Measurements from ENCODE around the gene EML6. TPM values are rescaled to one million over a fixed set of nuclear protein-coding genes. Genes with fewer than 3 reads are reported as not detected.
A peak's percentile ranks its signal among the peaks of the same experiment; 100 is the strongest.

EML6 gene
- total and polyA plus RNA-seq, 2 experiments from 2014 or later, result 2.7 to 6.2 TPM

DNA sequence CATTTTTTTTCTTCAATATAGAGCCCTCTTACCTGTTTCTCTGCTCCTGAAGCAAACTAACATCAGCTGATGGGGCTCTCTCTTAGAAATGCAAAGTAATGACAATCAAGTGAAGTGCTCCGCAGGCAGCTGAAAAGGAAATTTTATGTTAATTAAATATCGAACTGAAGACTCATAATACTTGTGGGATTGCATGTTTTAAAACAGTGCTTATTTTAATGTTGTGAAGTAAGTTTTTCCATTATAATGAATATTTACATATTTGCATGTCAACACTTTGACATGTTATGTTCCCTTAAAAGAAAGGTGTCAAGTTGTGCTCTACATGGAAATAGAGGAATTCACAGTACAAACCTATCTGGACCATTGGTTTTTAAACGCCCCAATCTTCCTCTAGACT, 97.1 kb downstream of the EML6 start:
- Histone ChIP-seq H2AFZ (no peak overlapping the region), H3K9me2 (ENCODE audit: insufficient read depth) (no peaks in the 10 kb centered on the region), H3K4me3 (no peak overlapping the region), H3K27ac (ENCODE audit: low read depth) (no peak overlapping the region), H3K36me3 (ENCODE audit: insufficient read depth) (no peaks in the 10 kb centered on the region), H3K4me2 (peak overlapping the region; percentile 13; the same call in 1 of the 2 replicates), H3K4me1 (ENCODE audit: insufficient read depth) (peaks cover 10% of the 10 kb centered on the region), H3F3A (replicated peaks; ENCODE audit: low read depth) (no peaks in the 10 kb centered on the region), H4K20me1 (replicated peaks; ENCODE audit: insufficient read depth) (no peaks in the 10 kb centered on the region), H3K27me3 (ENCODE audit: insufficient read depth) (no peaks in the 10 kb centered on the region), H3K79me2 (replicated peaks; ENCODE audit: insufficient read depth) (no peaks in the 10 kb centered on the region)
- Mint-ChIP-seq H3K27ac (no peak overlapping the region), H3K36me3 (ENCODE audit: low read depth) (no peaks in the 10 kb centered on the region), H3K4me1 (peaks cover 17% of the 10 kb centered on the region; the same call in 2 of the 3 replicates), H3K9me3 (no peaks in the 10 kb centered on the region), H3K27me3 (ENCODE audit: insufficient read depth, low read depth, poor library complexity) (peaks cover 4% of the 10 kb centered on the region), H3K4me3 (no peak overlapping the region; the same call in 2 of the 3 replicates)
- DNase-seq (ENCODE audit: low spot score) (no peak), ATAC-seq (no peak)
- TF ChIP-seq CREB1 (CRISPR knock-in tag; IDR thresholded peaks at IDR 0.05; ENCODE audit: low read depth), result no peak
- TF ChIP-seq JUNB (IDR thresholded peaks at IDR 0.05; ENCODE audit: unreplicated experiment), result no peak
- TF ChIP-seq, protein P1, sequence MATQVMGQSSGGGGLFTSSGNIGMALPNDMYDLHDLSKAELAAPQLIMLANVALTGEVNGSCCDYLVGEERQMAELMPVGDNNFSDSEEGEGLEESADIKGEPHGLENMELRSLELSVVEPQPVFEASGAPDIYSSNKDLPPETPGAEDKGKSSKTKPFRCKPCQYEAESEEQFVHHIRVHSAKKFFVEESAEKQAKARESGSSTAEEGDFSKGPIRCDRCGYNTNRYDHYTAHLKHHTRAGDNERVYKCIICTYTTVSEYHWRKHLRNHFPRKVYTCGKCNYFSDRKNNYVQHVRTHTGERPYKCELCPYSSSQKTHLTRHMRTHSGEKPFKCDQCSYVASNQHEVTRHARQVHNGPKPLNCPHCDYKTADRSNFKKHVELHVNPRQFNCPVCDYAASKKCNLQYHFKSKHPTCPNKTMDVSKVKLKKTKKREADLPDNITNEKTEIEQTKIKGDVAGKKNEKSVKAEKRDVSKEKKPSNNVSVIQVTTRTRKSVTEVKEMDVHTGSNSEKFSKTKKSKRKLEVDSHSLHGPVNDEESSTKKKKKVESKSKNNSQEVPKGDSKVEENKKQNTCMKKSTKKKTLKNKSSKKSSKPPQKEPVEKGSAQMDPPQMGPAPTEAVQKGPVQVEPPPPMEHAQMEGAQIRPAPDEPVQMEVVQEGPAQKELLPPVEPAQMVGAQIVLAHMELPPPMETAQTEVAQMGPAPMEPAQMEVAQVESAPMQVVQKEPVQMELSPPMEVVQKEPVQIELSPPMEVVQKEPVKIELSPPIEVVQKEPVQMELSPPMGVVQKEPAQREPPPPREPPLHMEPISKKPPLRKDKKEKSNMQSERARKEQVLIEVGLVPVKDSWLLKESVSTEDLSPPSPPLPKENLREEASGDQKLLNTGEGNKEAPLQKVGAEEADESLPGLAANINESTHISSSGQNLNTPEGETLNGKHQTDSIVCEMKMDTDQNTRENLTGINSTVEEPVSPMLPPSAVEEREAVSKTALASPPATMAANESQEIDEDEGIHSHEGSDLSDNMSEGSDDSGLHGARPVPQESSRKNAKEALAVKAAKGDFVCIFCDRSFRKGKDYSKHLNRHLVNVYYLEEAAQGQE (IDR thresholded peaks at IDR 0.05; ENCODE audit: unreplicated experiment), result no peak
- TF ChIP-seq, protein P2, sequence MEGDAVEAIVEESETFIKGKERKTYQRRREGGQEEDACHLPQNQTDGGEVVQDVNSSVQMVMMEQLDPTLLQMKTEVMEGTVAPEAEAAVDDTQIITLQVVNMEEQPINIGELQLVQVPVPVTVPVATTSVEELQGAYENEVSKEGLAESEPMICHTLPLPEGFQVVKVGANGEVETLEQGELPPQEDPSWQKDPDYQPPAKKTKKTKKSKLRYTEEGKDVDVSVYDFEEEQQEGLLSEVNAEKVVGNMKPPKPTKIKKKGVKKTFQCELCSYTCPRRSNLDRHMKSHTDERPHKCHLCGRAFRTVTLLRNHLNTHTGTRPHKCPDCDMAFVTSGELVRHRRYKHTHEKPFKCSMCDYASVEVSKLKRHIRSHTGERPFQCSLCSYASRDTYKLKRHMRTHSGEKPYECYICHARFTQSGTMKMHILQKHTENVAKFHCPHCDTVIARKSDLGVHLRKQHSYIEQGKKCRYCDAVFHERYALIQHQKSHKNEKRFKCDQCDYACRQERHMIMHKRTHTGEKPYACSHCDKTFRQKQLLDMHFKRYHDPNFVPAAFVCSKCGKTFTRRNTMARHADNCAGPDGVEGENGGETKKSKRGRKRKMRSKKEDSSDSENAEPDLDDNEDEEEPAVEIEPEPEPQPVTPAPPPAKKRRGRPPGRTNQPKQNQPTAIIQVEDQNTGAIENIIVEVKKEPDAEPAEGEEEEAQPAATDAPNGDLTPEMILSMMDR (conservative IDR thresholded peaks at IDR 0.05; ENCODE audit: low read depth in 2 of 2), result no peak
- TF ChIP-seq EZH2 (IDR thresholded peaks at IDR 0.05; ENCODE audit: low read depth, unreplicated experiment), result no peak
- TF ChIP-seq, protein P3, sequence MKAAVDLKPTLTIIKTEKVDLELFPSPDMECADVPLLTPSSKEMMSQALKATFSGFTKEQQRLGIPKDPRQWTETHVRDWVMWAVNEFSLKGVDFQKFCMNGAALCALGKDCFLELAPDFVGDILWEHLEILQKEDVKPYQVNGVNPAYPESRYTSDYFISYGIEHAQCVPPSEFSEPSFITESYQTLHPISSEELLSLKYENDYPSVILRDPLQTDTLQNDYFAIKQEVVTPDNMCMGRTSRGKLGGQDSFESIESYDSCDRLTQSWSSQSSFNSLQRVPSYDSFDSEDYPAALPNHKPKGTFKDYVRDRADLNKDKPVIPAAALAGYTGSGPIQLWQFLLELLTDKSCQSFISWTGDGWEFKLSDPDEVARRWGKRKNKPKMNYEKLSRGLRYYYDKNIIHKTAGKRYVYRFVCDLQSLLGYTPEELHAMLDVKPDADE (IDR thresholded peaks at IDR 0.05), result no peak
- no peak for TF ChIP-seq POLR2AphosphoS5 (IDR thresholded peaks at IDR 0.05; ENCODE audit: low read depth)
- no peak for TF ChIP-seq ZNF331 (CRISPR knock-in tag; IDR thresholded peaks at IDR 0.05; ENCODE audit: low read depth)

DNA sequence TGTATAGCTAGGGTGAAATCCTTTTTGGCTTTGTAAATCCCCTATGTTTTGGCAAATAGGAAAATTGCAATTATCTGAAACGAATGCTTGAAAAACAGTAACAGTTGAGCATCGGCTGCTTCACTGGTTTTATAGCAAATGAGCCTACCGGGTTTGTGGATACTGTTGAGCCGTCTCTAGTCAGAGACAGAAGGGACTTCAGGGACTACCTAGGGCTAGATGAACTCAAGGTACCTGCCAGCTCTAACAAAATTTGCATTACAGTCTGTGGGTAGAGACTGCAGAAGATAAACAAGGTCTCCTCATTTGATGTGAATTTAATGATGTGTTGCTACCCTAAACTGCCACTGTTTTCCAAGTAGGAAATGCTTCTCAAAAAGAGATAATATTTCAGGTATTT, 101.1 kb downstream of the EML6 start:
- Mint-ChIP-seq H3K9me3 (no peaks in the 10 kb centered on the region), H3K36me3 (ENCODE audit: low read depth) (no peaks in the 10 kb centered on the region), H3K27ac (no peak overlapping the region), H3K4me3 (no peak overlapping the region), H3K27me3 (ENCODE audit: insufficient read depth, low read depth, poor library complexity) (peaks cover 4% of the 10 kb centered on the region), H3K4me1 (peaks cover 17% of the 10 kb centered on the region; the same call in 2 of the 3 replicates)
- ATAC-seq (peak; percentile 77), DNase-seq (ENCODE audit: low spot score) (no peak)
- Histone ChIP-seq H3K4me2 (no peak overlapping the region), H3K9me2 (ENCODE audit: insufficient read depth) (no peaks in the 10 kb centered on the region), H3K79me2 (replicated peaks; ENCODE audit: insufficient read depth) (no peaks in the 10 kb centered on the region), H4K20me1 (replicated peaks; ENCODE audit: insufficient read depth) (no peaks in the 10 kb centered on the region), H3K36me3 (ENCODE audit: insufficient read depth) (no peaks in the 10 kb centered on the region), H3K4me3 (no peak overlapping the region), H3K4me1 (ENCODE audit: insufficient read depth) (peaks cover 10% of the 10 kb centered on the region), H3K27me3 (ENCODE audit: insufficient read depth) (no peaks in the 10 kb centered on the region), H3K27ac (ENCODE audit: low read depth) (no peak overlapping the region), H3F3A (replicated peaks; ENCODE audit: low read depth) (no peaks in the 10 kb centered on the region), H2AFZ (no peak overlapping the region)
- TF ChIP-seq, protein P1 (IDR thresholded peaks at IDR 0.05; ENCODE audit: unreplicated experiment), result no peak
- no peak for TF ChIP-seq CREB1 (CRISPR knock-in tag; IDR thresholded peaks at IDR 0.05; ENCODE audit: low read depth)
- no peak for TF ChIP-seq EZH2 (IDR thresholded peaks at IDR 0.05; ENCODE audit: low read depth, unreplicated experiment)
- TF ChIP-seq POLR2AphosphoS5 (IDR thresholded peaks at IDR 0.05; ENCODE audit: low read depth), result no peak

Measured in GM23338 (cell line).